AG04450 (cell line): Measurements from ENCODE around the gene SYNE3. TPM values are rescaled to one million over a fixed set of nuclear protein-coding genes. Genes with fewer than 3 reads are reported as not detected.
"Not testable (repeated sequence)": the region's sequence is repeated elsewhere in the genome, so short reads cannot be mapped to it uniquely, and the experiment has no call there.

Experiments
- CTCF ChIA-PET: fragments of 300-600, 350-600 bp; formaldehyde crosslinking; extraction: SDS; loops from one replicate; lab custom pipeline; 2022; ENCODE audit warnings: antibody characterized with exemption, inconsistent platforms; lab: Charles Lee
- POLR2A ChIA-PET: fragments of 350-600 bp; formaldehyde crosslinking; extraction: SDS; loops from one replicate; lab custom pipeline; 2021; ENCODE audit warnings: antibody characterized with exemption, inconsistent platforms; lab: Yijun Ruan, JAX
- DNase-seq: peaks from one replicate; pipeline ENCODE4 v3.0.0-alpha.2; 2011; ENCODE audit warnings: low read depth, low spot score
- H3K27ac ChIP-seq: one replicate; pipeline ENCODE4 v1.5.1; 2012; ENCODE audit warnings: low read depth, low read length, control low read depth
- H3K27me3 ChIP-seq: one replicate; pipeline ENCODE4 v1.6.0; 2012; ENCODE audit warnings: low read length; ENCODE audit not compliant: control insufficient read depth, insufficient read depth
- H3K4me3 ChIP-seq: 2 replicates; pipeline ENCODE4 v1.5.1; 2011; ENCODE audit warnings: mild to moderate bottlenecking, low read depth, low read length, control low read depth
- H3K9me3 ChIP-seq: 2 replicates; pipeline ENCODE4 v1.5.1; 2012; ENCODE audit warnings: low read length; ENCODE audit not compliant: control insufficient read depth, insufficient read depth
- CTCF ChIP-seq: IDR thresholded peaks from 2 replicates; pipeline ENCODE4 v1.5.1; 2011; ENCODE audit warnings: low read depth, low read length, control low read depth, inconsistent platforms
- polyA plus RNA-seq: library from polyadenylated mRNA; depleted of rRNA; stranded (reverse); fragments of >200 nt; gene quantifications from 2 replicates; pipeline ENCODE4 v1.2.3, GENCODE V29; 2011

Gene SYNE3
- polyA plus RNA-seq, 1 experiment: 4.2 TPM

GRCh38 chr14:95514131-95515079, 2.0 kb downstream of the SYNE3 start:
- H3K4me3 ChIP-seq: no peak overlapping the region
- CTCF ChIA-PET: interaction anchor here (0.7 to 2.8 kb wide), 4 partner anchors 13 to 72 kb away, joined by 3 to 29 read pairs (median 5); no protein-coding TSS in a partner anchor
- H3K27ac ChIP-seq: no peak overlapping the region
- POLR2A ChIA-PET: interaction anchor here (1.4 kb wide), 2 partner anchors 13 to 20 kb away, joined by 4 to 9 read pairs; partner anchors contain the start of gene GLRX5
- H3K27me3 ChIP-seq: no peaks in the 10 kb centered on the region
- no peaks in the 10 kb centered on the region for H3K9me3 ChIP-seq
- no peak for TF ChIP-seq CTCF
- no peak for DNase-seq

DNA sequence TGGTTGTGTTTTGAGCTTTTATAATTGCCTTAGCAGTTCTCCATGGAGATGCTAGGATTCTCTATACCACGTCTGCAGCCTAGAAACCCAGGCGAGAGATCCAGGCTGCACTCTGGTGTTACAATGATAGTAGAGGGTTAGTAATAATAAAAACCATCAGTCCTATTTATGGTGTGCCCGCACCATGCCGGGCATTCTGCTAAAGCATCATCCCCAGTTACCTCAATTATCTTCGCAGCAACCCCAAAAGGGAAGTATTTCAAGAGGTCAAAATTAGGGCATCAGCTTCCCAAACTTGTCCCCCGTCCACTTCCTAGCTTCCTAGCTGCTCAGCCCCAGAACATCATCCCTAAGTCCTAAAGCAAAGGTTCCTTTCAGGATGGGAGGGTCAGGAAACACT, 3.2 kb downstream of the SYNE3 start:
- POLR2A ChIA-PET: no interaction called here
- Histone ChIP-seq H3K4me3 (no peak overlapping the region), H3K27ac (no peak overlapping the region), H3K27me3 (no peaks in the 10 kb centered on the region), H3K9me3 (no peaks in the 10 kb centered on the region)
- no peak for DNase-seq
- CTCF ChIA-PET: interaction anchor here (1.2 to 1.7 kb wide), 3 partner anchors 9 to 61 kb away, joined by 3 to 10 read pairs (median 5); no protein-coding TSS in a partner anchor
- TF ChIP-seq CTCF: no peak

DNA sequence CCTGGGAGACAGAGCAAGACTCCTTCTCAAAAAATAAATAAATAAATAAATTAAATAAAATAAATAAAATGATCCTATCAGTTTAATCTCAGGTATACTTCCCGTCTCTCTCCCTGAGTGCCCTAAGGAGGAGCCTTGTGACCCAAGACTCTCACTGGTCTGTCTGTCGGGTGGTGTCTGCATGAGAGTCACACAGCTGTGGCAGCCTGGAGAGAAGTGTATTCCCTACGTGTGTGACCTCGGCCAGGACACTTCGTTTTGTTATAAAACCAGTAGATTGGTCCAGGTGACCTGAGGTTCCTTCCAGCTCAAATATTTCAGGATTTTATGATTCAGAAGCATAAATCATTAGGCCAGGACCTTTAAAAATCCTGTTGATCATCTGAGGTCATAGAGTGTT, 4.8 kb downstream of the SYNE3 start:
- H3K9me3 ChIP-seq: no peaks in the 10 kb centered on the region; the same call in 1 of the 2 replicates
- no peaks in the 10 kb centered on the region for H3K27me3 ChIP-seq
- no peak for TF ChIP-seq CTCF
- no peak overlapping the region for H3K27ac ChIP-seq
- DNase-seq: no peak
- no peak overlapping the region for H3K4me3 ChIP-seq
- ChIA-PET CTCF (interaction anchor here (1.8 kb wide), 1 partner anchor 15 kb away, joined by 7 read pairs; no protein-coding TSS in a partner anchor), POLR2A (no interaction called here)

DNA sequence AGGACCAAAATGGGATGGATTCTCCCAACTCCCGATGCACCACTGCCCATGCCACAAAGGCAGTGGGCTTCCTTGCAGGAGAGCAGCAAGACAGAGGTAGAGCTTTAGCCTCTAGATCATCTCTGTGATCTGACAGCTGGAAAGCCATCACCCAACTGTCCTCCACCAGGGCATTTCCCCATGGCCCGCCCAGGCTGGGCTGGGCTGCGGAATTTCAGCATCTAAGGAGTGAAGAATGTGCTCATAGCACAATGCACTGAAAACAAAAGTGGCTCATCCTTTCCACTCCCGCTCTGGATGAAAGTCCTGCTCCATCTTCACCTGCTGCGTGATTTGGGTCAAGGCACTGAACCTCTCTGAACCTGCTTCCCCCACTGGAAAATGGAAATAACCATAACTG, 5.6 kb downstream of the SYNE3 start:
- TF ChIP-seq CTCF: no peak
- DNase-seq: no peak
- POLR2A ChIA-PET: no interaction called here

GRCh38 chr14:95510344-95510743, 6.1 kb downstream of the SYNE3 start:
- DNase-seq, H3K27ac ChIP-seq, H3K4me3 ChIP-seq, H3K27me3 ChIP-seq, POLR2A ChIA-PET, H3K9me3 ChIP-seq: not testable (repeated sequence)
- CTCF ChIA-PET: interaction anchor here (1.8 kb wide), 1 partner anchor 17 kb away, joined by 7 read pairs; no protein-coding TSS in a partner anchor

More for the DNA sequence above, 5.6 kb downstream of the SYNE3 start:
- CTCF ChIA-PET: interaction anchor here (1.8 kb wide), 1 partner anchor 16 kb away, joined by 7 read pairs; no protein-coding TSS in a partner anchor
- no peaks in the 10 kb centered on the region for H3K27me3 ChIP-seq
- no peak overlapping the region for H3K4me3 ChIP-seq
- H3K27ac ChIP-seq: no peak overlapping the region
- no peaks in the 10 kb centered on the region; the same call in 1 of the 2 replicates for H3K9me3 ChIP-seq
